ENCODE data around the gene SUPT20H. TPM values are rescaled to one million over a fixed set of nuclear protein-coding genes. Genes with fewer than 3 reads are reported as not detected.

Gene SUPT20H
- total and polyA plus RNA-seq, 10 of the 15 experiments (the other 5 are each of a cell fraction or from before 2014, with no cell fraction given), result 12.3 to 69.8 (median 47.5) TPM

DNA sequence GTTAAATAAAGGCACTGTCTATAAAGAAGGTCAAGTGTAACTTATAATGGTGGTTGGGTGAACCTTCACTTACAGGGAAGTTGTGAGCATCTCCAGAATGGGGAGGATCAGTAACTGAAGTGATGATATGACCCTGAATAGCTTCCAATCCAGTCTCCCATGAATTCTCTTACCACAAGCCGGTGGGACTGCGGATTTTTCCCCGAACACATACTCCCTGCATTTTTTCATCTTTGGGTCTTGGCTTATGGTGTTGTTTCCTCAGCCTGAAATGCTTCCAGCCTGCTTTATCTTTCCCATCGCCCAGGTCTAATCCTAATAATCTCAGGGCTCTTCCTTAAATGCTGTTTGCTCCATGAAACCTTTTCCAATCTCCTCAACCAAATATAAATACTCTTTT is 48.0 kb upstream of the SUPT20H start (continued):
- TF ChIP-seq RAD21 (IDR thresholded peaks at IDR 0.05; ENCODE audit: insufficient read depth, low read depth, low read length), result no peak

DNA sequence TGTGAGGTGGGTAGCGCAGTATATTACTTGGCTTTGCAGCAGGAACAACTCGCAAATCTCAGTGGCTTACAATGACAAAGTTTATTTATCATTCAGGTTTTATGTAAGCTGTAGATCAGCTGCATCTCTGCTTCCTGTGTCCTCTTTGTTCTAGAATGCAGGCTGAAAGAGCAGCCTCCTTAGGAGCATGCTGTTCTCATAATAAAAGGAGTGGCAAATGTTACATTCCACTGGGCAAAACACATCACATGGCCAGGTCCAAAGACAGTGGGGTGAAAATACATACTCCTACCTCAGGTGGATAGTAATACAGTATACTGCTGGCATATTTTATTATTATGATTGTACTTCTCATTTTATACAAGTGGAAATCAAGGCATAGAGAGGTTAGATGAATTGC is 47.2 kb upstream of the SUPT20H start:
- RAD21 ChIA-PET (ENCODE audit: unreplicated experiment), result no interaction called here
- Histone ChIP-seq H3K4me3 (no peak overlapping the region), H4K20me1 (ENCODE audit: control insufficient read depth, insufficient read depth) (no peaks in the 10 kb centered on the region), H3K9me3 (replicated peaks; ENCODE audit: control insufficient read depth, insufficient read depth, low read length) (no peaks in the 10 kb centered on the region), H3K9ac (ENCODE audit: control insufficient read depth, insufficient read depth, low read length) (no peak overlapping the region), H3K36me3 (ENCODE audit: control insufficient read depth in 2 of 2, insufficient read depth in 2 of 2, low read length in 1 of 2) (no peaks in the 10 kb centered on the region), H3K27ac (ENCODE audit: control insufficient read depth, insufficient read depth) (no peak overlapping the region), H3K79me2 (ENCODE audit: control insufficient read depth, insufficient read depth, low read length) (no peaks in the 10 kb centered on the region), H3K4me2 (ENCODE audit: control insufficient read depth, insufficient read depth) (no peak overlapping the region), H3K27me3 (replicated peaks in 1 of 2; ENCODE audit: control insufficient read depth in 2 of 2, insufficient read depth in 2 of 2, low read length in 1 of 2) (no peaks in the 10 kb centered on the region; a peak in 1 of 4 replicates), H2AFZ (ENCODE audit: control insufficient read depth, low read depth, low read length) (no peak overlapping the region), H3K4me1 (ENCODE audit: control insufficient read depth, insufficient read depth, low read length) (no peaks in the 10 kb centered on the region)
- intact Hi-C loops (cut with micrococcal nuclease; ENCODE audit: unreplicated experiment) (loop anchor here (5.0 kb wide), 1 partner anchor 496 kb away; no protein-coding TSS in a partner anchor), in situ Hi-C loops (cut with MboI) (no loop called here)
- TF ChIP-seq, protein P1, sequence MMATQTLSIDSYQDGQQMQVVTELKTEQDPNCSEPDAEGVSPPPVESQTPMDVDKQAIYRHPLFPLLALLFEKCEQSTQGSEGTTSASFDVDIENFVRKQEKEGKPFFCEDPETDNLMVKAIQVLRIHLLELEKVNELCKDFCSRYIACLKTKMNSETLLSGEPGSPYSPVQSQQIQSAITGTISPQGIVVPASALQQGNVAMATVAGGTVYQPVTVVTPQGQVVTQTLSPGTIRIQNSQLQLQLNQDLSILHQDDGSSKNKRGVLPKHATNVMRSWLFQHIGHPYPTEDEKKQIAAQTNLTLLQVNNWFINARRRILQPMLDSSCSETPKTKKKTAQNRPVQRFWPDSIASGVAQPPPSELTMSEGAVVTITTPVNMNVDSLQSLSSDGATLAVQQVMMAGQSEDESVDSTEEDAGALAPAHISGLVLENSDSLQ (IDR thresholded peaks at IDR 0.05), result no peak
- no peak for TF ChIP-seq ZNF217 (IDR thresholded peaks at IDR 0.05)
- no peak for TF ChIP-seq STAT1 (conservative IDR thresholded peaks at IDR 0.05)
- BruUV-seq (replicated peaks), result no TSS peak
- SMC1A ChIA-PET (ENCODE audit: uncharacterized antibody, unreplicated experiment), result no interaction called here
- no peak for DNase-seq (ENCODE audit: low read depth, low spot score)
- CTCF ChIA-PET, result no interaction called here
- 85% methylated on average over 2 of the region's 2 CpGs for WGBS (ENCODE audit: insufficient coverage, insufficient replicate concordance, low lambda C conversion rate, missing lambda C conversion rate)
- POLR2A ChIA-PET, result no interaction called here
- no peak for FAIRE-seq
- ATAC-seq, result no peak

DNA sequence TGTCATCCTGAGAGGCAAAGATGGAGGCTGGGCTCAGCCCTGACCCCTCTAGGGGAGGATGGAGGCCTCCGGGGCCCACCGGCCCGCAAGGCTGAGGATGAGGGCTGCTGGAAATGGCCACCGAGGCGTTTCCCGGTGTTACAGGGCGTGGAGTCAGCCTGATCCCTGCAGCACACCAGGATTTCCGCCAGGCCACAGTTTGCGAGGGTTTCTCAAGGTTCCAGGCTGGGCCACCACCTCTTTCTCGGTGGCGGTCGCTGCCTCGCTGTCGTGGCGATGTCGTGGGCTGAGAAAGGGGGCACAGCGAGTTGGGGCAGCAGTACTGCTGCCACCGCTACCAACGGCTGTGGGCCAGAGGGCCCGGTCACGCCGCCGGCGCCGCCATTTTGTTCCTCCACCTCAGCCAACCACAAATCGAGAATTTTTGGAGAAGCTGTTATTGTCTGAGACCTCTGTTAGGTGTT is 45.8 kb upstream of the SUPT20H start, which contains the start of gene CSNK1A1L:
TSS of gene CSNK1A1L (minus strand) at position 414 of the 464 bp plus-strand sequence. CDS start at position 6, 408 bp downstream.
- ChIA-PET POLR2A (no interaction called here), RAD21 (ENCODE audit: unreplicated experiment) (no interaction called here), CTCF (no interaction called here), SMC1A (ENCODE audit: uncharacterized antibody, unreplicated experiment) (no interaction called here)
- no TSS peak for BruUV-seq (replicated peaks)
- FAIRE-seq, result no peak
- Histone ChIP-seq H3K79me2 (ENCODE audit: control insufficient read depth, insufficient read depth, low read length) (no peaks in the 10 kb centered on the region), H4K20me1 (ENCODE audit: control insufficient read depth, insufficient read depth) (no peaks in the 10 kb centered on the region), H3K27ac (ENCODE audit: control insufficient read depth, insufficient read depth) (no peak within 1 kb of the TSS), H3K9ac (ENCODE audit: control insufficient read depth, insufficient read depth, low read length) (no peak within 1 kb of the TSS), H3K27me3 (replicated peaks in 1 of 2; ENCODE audit: control insufficient read depth in 2 of 2, insufficient read depth in 2 of 2, low read length in 1 of 2) (no peaks in the 10 kb centered on the region; a peak in 1 of 4 replicates), H2AFZ (ENCODE audit: control insufficient read depth, low read depth, low read length) (no peak within 1 kb of the TSS), H3K36me3 (ENCODE audit: control insufficient read depth in 2 of 2, insufficient read depth in 2 of 2, low read length in 1 of 2) (no peaks in the 10 kb centered on the region), H3K9me3 (replicated peaks; ENCODE audit: control insufficient read depth, insufficient read depth, low read length) (no peaks in the 10 kb centered on the region), H3K4me1 (ENCODE audit: control insufficient read depth, insufficient read depth, low read length) (no peaks in the 10 kb centered on the region), H3K4me3 (no peak within 1 kb of the TSS), H3K4me2 (ENCODE audit: control insufficient read depth, insufficient read depth) (no peak within 1 kb of the TSS)
- in situ Hi-C loops (cut with MboI), result no loop called here
- 71% methylated on average over 21 of the region's 26 CpGs for WGBS (ENCODE audit: insufficient coverage, insufficient replicate concordance, low lambda C conversion rate, missing lambda C conversion rate)
- ATAC-seq, result no peak
- intact Hi-C loops (cut with micrococcal nuclease; ENCODE audit: unreplicated experiment), result loop anchor here (5.0 kb wide), 1 partner anchor 497 kb away; no protein-coding TSS in a partner anchor
- DNase-seq (ENCODE audit: low read depth, low spot score), result no peak
- TF ChIP-seq STAT3 (IDR thresholded peaks at IDR 0.05; ENCODE audit: low read depth, low read length), result no peak
- TF ChIP-seq JUNB (IDR thresholded peaks at IDR 0.05), result no peak
- TF ChIP-seq ATF7 (IDR thresholded peaks at IDR 0.05; ENCODE audit: low read depth), result no peak
- no peak for TF ChIP-seq SUPT20H (IDR thresholded peaks at IDR 0.05; ENCODE audit: borderline replicate concordance, control insufficient read depth, low read depth, low read length)
- TF ChIP-seq BRCA1 (IDR thresholded peaks at IDR 0.05; ENCODE audit: low read depth, low read length), result no peak
- no peak for TF ChIP-seq CBX5 (IDR thresholded peaks at IDR 0.05; ENCODE audit: low read depth)
- TF ChIP-seq, protein P2, sequence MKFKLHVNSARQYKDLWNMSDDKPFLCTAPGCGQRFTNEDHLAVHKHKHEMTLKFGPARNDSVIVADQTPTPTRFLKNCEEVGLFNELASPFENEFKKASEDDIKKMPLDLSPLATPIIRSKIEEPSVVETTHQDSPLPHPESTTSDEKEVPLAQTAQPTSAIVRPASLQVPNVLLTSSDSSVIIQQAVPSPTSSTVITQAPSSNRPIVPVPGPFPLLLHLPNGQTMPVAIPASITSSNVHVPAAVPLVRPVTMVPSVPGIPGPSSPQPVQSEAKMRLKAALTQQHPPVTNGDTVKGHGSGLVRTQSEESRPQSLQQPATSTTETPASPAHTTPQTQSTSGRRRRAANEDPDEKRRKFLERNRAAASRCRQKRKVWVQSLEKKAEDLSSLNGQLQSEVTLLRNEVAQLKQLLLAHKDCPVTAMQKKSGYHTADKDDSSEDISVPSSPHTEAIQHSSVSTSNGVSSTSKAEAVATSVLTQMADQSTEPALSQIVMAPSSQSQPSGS (IDR thresholded peaks at IDR 0.05; ENCODE audit: low read length), result no peak
- no peak for TF ChIP-seq BHLHE40 (IDR thresholded peaks at IDR 0.05; ENCODE audit: borderline replicate concordance in 1 of 2, low read depth in 2 of 2, low read length in 1 of 2)
- TF ChIP-seq ZNF622 (IDR thresholded peaks at IDR 0.05), result no peak
- no peak for TF ChIP-seq CBFB (IDR thresholded peaks at IDR 0.05; ENCODE audit: low read depth)
- no peak for TF ChIP-seq CHD1 (IDR thresholded peaks at IDR 0.05; ENCODE audit: low read depth, low read length)

Measured in GM12878 (cell line).